WTC11 (cell line): ENCODE measurements around the gene SLC25A10. TPM values are rescaled to one million over a fixed set of nuclear protein-coding genes. Genes with fewer than 3 reads are reported as not detected.
A peak's percentile ranks its signal among the peaks of the same experiment; 100 is the strongest.

ENCODE experiments used
- ATAC-seq: fragments of 200-7000 bp; cut with Tn5 transposase; 2 replicates; pipeline ENCODE4 v1.10.0; 2021; ENCODE audit warnings: mild to moderate bottlenecking, moderate library complexity
- CTCF ChIA-PET: fragments of 300-600 bp; sonication (Branson Sonifier 250); formaldehyde crosslinking; loops from one replicate; lab custom pipeline; 2021; ENCODE audit warnings: antibody characterized with exemption; lab: Charles Lee
- POLR2A ChIA-PET: fragments of 350-600 bp; sonication (Branson Sonifier 250); formaldehyde crosslinking; loops from one replicate; lab custom pipeline; 2021; ENCODE audit warnings: antibody characterized with exemption; lab: Charles Lee
- DNase-seq: peaks from one replicate; pipeline ENCODE4 v3.0.0; 2021; ENCODE audit warnings: low spot score
- H3K27ac Mint-ChIP-seq: 2 replicates; pipeline ENCODE4 v1.8.0; 2021; ENCODE audit warnings: mixed read lengths
- H3K27me3 Mint-ChIP-seq: 2 replicates; pipeline ENCODE4 v1.8.0; 2021; ENCODE audit warnings: low read depth, mild to moderate bottlenecking, moderate library complexity, mixed read lengths
- H3K36me3 Mint-ChIP-seq: 2 replicates; pipeline ENCODE4 v1.8.0; 2021; ENCODE audit warnings: mixed read lengths
- H3K4me1 Mint-ChIP-seq: 2 replicates; pipeline ENCODE4 v1.8.0; 2022; ENCODE audit warnings: mixed read lengths
- H3K4me3 Mint-ChIP-seq: 2 replicates; pipeline ENCODE4 v1.8.0; 2021; ENCODE audit warnings: mild to moderate bottlenecking, moderate library complexity, mixed read lengths
- H3K9me3 Mint-ChIP-seq: 2 replicates; pipeline ENCODE4 v1.8.0; 2021; ENCODE audit warnings: mixed read lengths
- AFF4 ChIP-seq: sonication (generic); formaldehyde crosslinking; IDR thresholded peaks from 2 replicates; pipeline ENCODE4 v1.8.1; 2023; ENCODE audit warnings: mild to moderate bottlenecking, missing genetic modification reagents, borderline replicate concordance
- AR ChIP-seq: fragments of 250-450 bp; sonication (Bioruptor Pico); IDR thresholded peaks from 2 replicates; pipeline ENCODE4 v1.9.0; 2021; ENCODE audit warnings: mild to moderate bottlenecking
- ATF1 ChIP-seq: sonication (generic); formaldehyde crosslinking; IDR thresholded peaks from 2 replicates; pipeline ENCODE4 v1.8.1; 2023; ENCODE audit warnings: mild to moderate bottlenecking, moderate library complexity, missing genetic modification reagents
- EMX1 ChIP-seq: fragments of 250-450 bp; sonication (Bioruptor Pico); IDR thresholded peaks from 2 replicates; pipeline ENCODE4 v1.8.0; 2021; ENCODE audit warnings: mild to moderate bottlenecking
- FOXP1 ChIP-seq: sonication (generic); formaldehyde crosslinking; IDR thresholded peaks from 2 replicates; pipeline ENCODE4 v1.8.0; 2022; ENCODE audit warnings: missing genetic modification reagents, mild to moderate bottlenecking, moderate library complexity, borderline replicate concordance
- IRF1 ChIP-seq: sonication (generic); formaldehyde crosslinking; IDR thresholded peaks from 2 replicates; pipeline ENCODE4 v1.8.0; 2023; ENCODE audit warnings: missing genetic modification reagents
- MYBL2 ChIP-seq: sonication (generic); formaldehyde crosslinking; IDR thresholded peaks from 2 replicates; pipeline ENCODE4 v1.8.1; 2023; ENCODE audit warnings: mild to moderate bottlenecking, moderate library complexity, missing genetic modification reagents
- NR1H2 ChIP-seq: sonication (generic); formaldehyde crosslinking; IDR thresholded peaks from 2 replicates; pipeline ENCODE4 v1.9.0; 2021; ENCODE audit warnings: mild to moderate bottlenecking, moderate library complexity, missing genetic modification reagents
- NR2C2 ChIP-seq: sonication (generic); formaldehyde crosslinking; IDR thresholded peaks from 2 replicates; pipeline ENCODE4 v1.8.0; 2022; ENCODE audit warnings: mild to moderate bottlenecking, missing genetic modification reagents
- OVOL2 ChIP-seq: fragments of 250-450 bp; sonication (Bioruptor Pico); IDR thresholded peaks from 2 replicates; pipeline ENCODE4 v1.9.0; 2021; ENCODE audit warnings: mild to moderate bottlenecking, borderline replicate concordance
- RELA ChIP-seq: sonication (generic); formaldehyde crosslinking; IDR thresholded peaks from 2 replicates; pipeline ENCODE4 v1.8.1; 2022; ENCODE audit warnings: missing genetic modification reagents, mild to moderate bottlenecking, borderline replicate concordance
- TP53 ChIP-seq: sonication (generic); formaldehyde crosslinking; IDR thresholded peaks from 2 replicates; pipeline ENCODE4 v1.8.1; 2023; ENCODE audit warnings: mild to moderate bottlenecking, missing genetic modification reagents
- ZNF263 ChIP-seq: sonication (generic); formaldehyde crosslinking; IDR thresholded peaks from 2 replicates; pipeline ENCODE4 v1.8.1; 2022; ENCODE audit warnings: low read depth, mild to moderate bottlenecking, moderate library complexity, missing genetic modification reagents
- ZNF396 ChIP-seq: fragments of 250-450 bp; sonication (Bioruptor Pico); IDR thresholded peaks from 2 replicates; pipeline ENCODE4 v1.8.0; 2021; ENCODE audit warnings: mild to moderate bottlenecking, moderate library complexity, borderline replicate concordance
- total RNA-seq: library from RNA; stranded (reverse); gene quantifications from 3 replicates; pipeline ENCODE4 v1.2.3, GENCODE V29; 2021
- TF ChIP-seq, protein P1 (sequence below): fragments of 250-450 bp; sonication (Bioruptor Pico); IDR thresholded peaks from 2 replicates; pipeline ENCODE4 v1.9.0; 2021; ENCODE audit warnings: moderate library complexity, mild to moderate bottlenecking, inconsistent platforms, borderline replicate concordance
- TF ChIP-seq, protein P2 (sequence below): fragments of 200-600 bp; IDR thresholded peaks from 2 replicates; pipeline ENCODE4 v1.8.0; 2022; ENCODE audit warnings: antibody characterized with exemption
- TF ChIP-seq, protein P3 (sequence below): sonication (generic); formaldehyde crosslinking; IDR thresholded peaks from 2 replicates; pipeline ENCODE4 v1.8.1; 2022; ENCODE audit warnings: low read depth, missing genetic modification reagents, borderline replicate concordance
- TF ChIP-seq, protein P4 (sequence below): sonication (generic); formaldehyde crosslinking; IDR thresholded peaks from 2 replicates; pipeline ENCODE4 v1.8.1; 2023; ENCODE audit warnings: mild to moderate bottlenecking, missing genetic modification reagents

SLC25A10 gene
- total RNA-seq, 1 experiment from 2014 or later = 38.7 TPM

GRCh38 chr17:81719410-81720266, 7.6 kb downstream of the SLC25A10 start (continued):
- TF ChIP-seq, protein P1, sequence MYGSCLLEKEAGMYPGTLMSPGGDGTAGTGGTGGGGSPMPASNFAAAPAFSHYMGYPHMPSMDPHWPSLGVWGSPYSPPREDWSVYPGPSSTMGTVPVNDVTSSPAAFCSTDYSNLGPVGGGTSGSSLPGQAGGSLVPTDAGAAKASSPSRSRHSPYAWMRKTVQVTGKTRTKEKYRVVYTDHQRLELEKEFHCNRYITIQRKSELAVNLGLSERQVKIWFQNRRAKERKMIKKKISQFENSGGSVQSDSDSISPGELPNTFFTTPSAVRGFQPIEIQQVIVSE = no peak
- TF ChIP-seq ZNF263 (no peak), NR1H2 (CRISPR knock-in tag) (no peak), TP53 (no peak), MYBL2 (CRISPR knock-in tag) (no peak), OVOL2 (CRISPR knock-in tag) (no peak), RELA (CRISPR knock-in tag) (no peak), ATF1 (CRISPR knock-in tag) (no peak)
- TF ChIP-seq, protein P2, sequence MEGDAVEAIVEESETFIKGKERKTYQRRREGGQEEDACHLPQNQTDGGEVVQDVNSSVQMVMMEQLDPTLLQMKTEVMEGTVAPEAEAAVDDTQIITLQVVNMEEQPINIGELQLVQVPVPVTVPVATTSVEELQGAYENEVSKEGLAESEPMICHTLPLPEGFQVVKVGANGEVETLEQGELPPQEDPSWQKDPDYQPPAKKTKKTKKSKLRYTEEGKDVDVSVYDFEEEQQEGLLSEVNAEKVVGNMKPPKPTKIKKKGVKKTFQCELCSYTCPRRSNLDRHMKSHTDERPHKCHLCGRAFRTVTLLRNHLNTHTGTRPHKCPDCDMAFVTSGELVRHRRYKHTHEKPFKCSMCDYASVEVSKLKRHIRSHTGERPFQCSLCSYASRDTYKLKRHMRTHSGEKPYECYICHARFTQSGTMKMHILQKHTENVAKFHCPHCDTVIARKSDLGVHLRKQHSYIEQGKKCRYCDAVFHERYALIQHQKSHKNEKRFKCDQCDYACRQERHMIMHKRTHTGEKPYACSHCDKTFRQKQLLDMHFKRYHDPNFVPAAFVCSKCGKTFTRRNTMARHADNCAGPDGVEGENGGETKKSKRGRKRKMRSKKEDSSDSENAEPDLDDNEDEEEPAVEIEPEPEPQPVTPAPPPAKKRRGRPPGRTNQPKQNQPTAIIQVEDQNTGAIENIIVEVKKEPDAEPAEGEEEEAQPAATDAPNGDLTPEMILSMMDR = no peak
- TF ChIP-seq, all 79 proteins: peak for 0

GRCh38 chr17:81720267-81721071, 8.4 kb downstream of the SLC25A10 start:
- POLR2A ChIA-PET = interaction anchor here (1.0 kb wide), 1 partner anchor 8 kb away, joined by 3 read pairs; the partner anchor contains the start of gene SLC25A10
- H3K4me3 Mint-ChIP-seq = no peak overlapping the region
- ATAC-seq = no peak
- no peaks in the 10 kb centered on the region for H3K9me3 Mint-ChIP-seq
- CTCF ChIA-PET = interaction anchor here (0.8 kb wide), 1 partner anchor 9 kb away, joined by 3 read pairs; no protein-coding TSS in a partner anchor
- 0 out of 2 replicates have a peak, but pooled peaks cover 4% of the 10 kb centered on the region for H3K36me3 Mint-ChIP-seq
- DNase-seq = no peak
- H3K4me1 Mint-ChIP-seq = peaks cover 10% of the 10 kb centered on the region
- H3K27me3 Mint-ChIP-seq = no peaks in the 10 kb centered on the region
- H3K27ac Mint-ChIP-seq = peak overlapping the region; percentile 64; the same call in 1 of the 2 replicates
- TF ChIP-seq, protein P3, sequence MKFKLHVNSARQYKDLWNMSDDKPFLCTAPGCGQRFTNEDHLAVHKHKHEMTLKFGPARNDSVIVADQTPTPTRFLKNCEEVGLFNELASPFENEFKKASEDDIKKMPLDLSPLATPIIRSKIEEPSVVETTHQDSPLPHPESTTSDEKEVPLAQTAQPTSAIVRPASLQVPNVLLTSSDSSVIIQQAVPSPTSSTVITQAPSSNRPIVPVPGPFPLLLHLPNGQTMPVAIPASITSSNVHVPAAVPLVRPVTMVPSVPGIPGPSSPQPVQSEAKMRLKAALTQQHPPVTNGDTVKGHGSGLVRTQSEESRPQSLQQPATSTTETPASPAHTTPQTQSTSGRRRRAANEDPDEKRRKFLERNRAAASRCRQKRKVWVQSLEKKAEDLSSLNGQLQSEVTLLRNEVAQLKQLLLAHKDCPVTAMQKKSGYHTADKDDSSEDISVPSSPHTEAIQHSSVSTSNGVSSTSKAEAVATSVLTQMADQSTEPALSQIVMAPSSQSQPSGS (CRISPR knock-in tag) = no peak
- TF ChIP-seq NR2C2 (CRISPR knock-in tag) = no peak
- no peak for TF ChIP-seq ZNF396 (CRISPR knock-in tag)
- TF ChIP-seq, protein P4, sequence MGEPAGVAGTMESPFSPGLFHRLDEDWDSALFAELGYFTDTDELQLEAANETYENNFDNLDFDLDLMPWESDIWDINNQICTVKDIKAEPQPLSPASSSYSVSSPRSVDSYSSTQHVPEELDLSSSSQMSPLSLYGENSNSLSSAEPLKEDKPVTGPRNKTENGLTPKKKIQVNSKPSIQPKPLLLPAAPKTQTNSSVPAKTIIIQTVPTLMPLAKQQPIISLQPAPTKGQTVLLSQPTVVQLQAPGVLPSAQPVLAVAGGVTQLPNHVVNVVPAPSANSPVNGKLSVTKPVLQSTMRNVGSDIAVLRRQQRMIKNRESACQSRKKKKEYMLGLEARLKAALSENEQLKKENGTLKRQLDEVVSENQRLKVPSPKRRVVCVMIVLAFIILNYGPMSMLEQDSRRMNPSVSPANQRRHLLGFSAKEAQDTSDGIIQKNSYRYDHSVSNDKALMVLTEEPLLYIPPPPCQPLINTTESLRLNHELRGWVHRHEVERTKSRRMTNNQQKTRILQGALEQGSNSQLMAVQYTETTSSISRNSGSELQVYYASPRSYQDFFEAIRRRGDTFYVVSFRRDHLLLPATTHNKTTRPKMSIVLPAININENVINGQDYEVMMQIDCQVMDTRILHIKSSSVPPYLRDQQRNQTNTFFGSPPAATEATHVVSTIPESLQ = no peak
- TF ChIP-seq AFF4 = no peak
- TF ChIP-seq FOXP1 (CRISPR knock-in tag) = no peak
- TF ChIP-seq IRF1 = no peak
- TF ChIP-seq EMX1 (CRISPR knock-in tag) = no peak
- TF ChIP-seq AR (CRISPR knock-in tag) = no peak
